HepG2 (cell line): ENCODE measurements around the gene APCDD1L. TPM values are rescaled to one million over a fixed set of nuclear protein-coding genes. Genes with fewer than 3 reads are reported as not detected.

Experiments used
- ATAC-seq: fragments of 200-7000 bp; cut with Tn5 transposase; 3 replicates; pipeline ENCODE4 v1.9.1; 2020; ENCODE audit warnings: mild to moderate bottlenecking, moderate library complexity
- BruUV-seq: library from RNA; stranded (reverse); fragments of 400-500 nt; replicated peaks from 2 replicates; lab custom pipeline; 2021; lab: Mats Ljungman, UMichigan
- CTCF ChIA-PET: fragments of 300-600 bp; formaldehyde crosslinking; extraction: SDS; loops from one replicate; lab custom pipeline; 2021; ENCODE audit warnings: low total read pairs, inconsistent platforms, low intra/inter-chr PET ratio; lab: Yijun Ruan, JAX
- POLR2A ChIA-PET: fragments of 350-600 bp; sonication (Branson Sonifier 250); formaldehyde crosslinking; loops from one replicate; lab custom pipeline; 2020; ENCODE audit warnings: antibody characterized with exemption, inconsistent platforms; lab: Yijun Ruan, JAX
- DNase-seq: peaks from one replicate; pipeline ENCODE4 v3.0.0-alpha.2; 2015; ENCODE audit warnings: low spot score
- FAIRE-seq: peaks from 3 replicates; lab custom pipeline; 2011; peaks lifted over from hg19 to GRCh38; lab: Jason Lieb, UNC
- H2AFZ ChIP-seq: one replicate; pipeline ENCODE4 v1.6.1; 2011; ENCODE audit warnings: low read length, inconsistent platforms
- H3K27ac ChIP-seq: fragments of 300-600 bp; 3 replicates; pipeline ENCODE4 v1.8.0; 2011; ENCODE audit warnings: mixed run types, mild to moderate bottlenecking, mixed read lengths, low read length, inconsistent platforms; ENCODE audit not compliant: insufficient read depth; ENCODE audit errors: extremely low read length
- H3K27me3 ChIP-seq, 2 experiments: fragments of 200-600 bp in 1 of 2; 2 replicates in 1 of 2; 3 replicates in 1 of 2; pipeline versions ENCODE4 v1.6.0 to v1.8.0; 2011; ENCODE audit warnings: low read length in 2 of 2, mild to moderate bottlenecking in 2 of 2, moderate library complexity in 2 of 2, inconsistent platforms in 1 of 2; ENCODE audit not compliant: insufficient read depth in 2 of 2, control insufficient read depth in 1 of 2
- H3K36me3 ChIP-seq, 2 experiments: fragments of 200-600 bp in 1 of 2; replicated peaks in 1 of 2; 2 replicates in 1 of 2; 3 replicates in 1 of 2; pipeline versions ENCODE4 v1.5.1 to v1.8.0; 2011; ENCODE audit warnings: low read length in 2 of 2, inconsistent platforms in 1 of 2; ENCODE audit not compliant: insufficient read depth in 2 of 2, control insufficient read depth in 1 of 2
- H3K4me1 ChIP-seq: 2 replicates; pipeline ENCODE4 v1.5.1; 2012; ENCODE audit warnings: low read length, inconsistent platforms; ENCODE audit not compliant: insufficient read depth
- H3K4me2 ChIP-seq: 2 replicates; pipeline ENCODE4 v1.6.0; 2011; ENCODE audit warnings: low read depth, low read length, inconsistent platforms
- H3K4me3 ChIP-seq, 3 experiments: fragments of 200-600 bp in 1 of 3; sonication (generic), shearing (Covaris generic) in 1 of 3; replicated peaks in 1 of 3; 2 replicates each; pipeline ENCODE4 v1.5.1; 2011 to 2016; ENCODE audit warnings: low read length in 3 of 3, inconsistent platforms in 2 of 3, low read depth in 2 of 3, mild to moderate bottlenecking in 2 of 3, control low read depth in 1 of 3, mixed read lengths in 1 of 3; ENCODE audit not compliant: insufficient read depth in 1 of 3
- H3K79me2 ChIP-seq: one replicate; pipeline ENCODE4 v1.6.1; 2011; ENCODE audit warnings: low read length, inconsistent platforms; ENCODE audit not compliant: insufficient read depth
- H3K9ac ChIP-seq: 2 replicates; pipeline ENCODE4 v1.6.0; 2011; ENCODE audit warnings: mild to moderate bottlenecking, low read depth, low read length, inconsistent platforms; ENCODE audit not compliant: insufficient read depth
- H3K9me3 ChIP-seq: 2 replicates; pipeline ENCODE4 v1.5.1; 2012; ENCODE audit warnings: mild to moderate bottlenecking, low read length
- H4K20me1 ChIP-seq: 2 replicates; pipeline ENCODE4 v1.6.0; 2011; ENCODE audit warnings: inconsistent platforms, mild to moderate bottlenecking, low read length, moderate library complexity; ENCODE audit not compliant: insufficient read depth
- SNAI1 ChIP-seq: sonication (generic); formaldehyde crosslinking; IDR thresholded peaks from 2 replicates; pipeline ENCODE4 v1.5.0; 2020; ENCODE audit warnings: mild to moderate bottlenecking, missing genetic modification reagents, borderline replicate concordance
- TEAD2 ChIP-seq: sonication (generic); formaldehyde crosslinking; IDR thresholded peaks from 2 replicates; pipeline ENCODE4 v1.9.0; 2021; ENCODE audit warnings: missing genetic modification reagents
- ZBTB7A ChIP-seq: sonication (generic); formaldehyde crosslinking; IDR thresholded peaks from 2 replicates; pipeline ENCODE4 v1.8.0; 2022; ENCODE audit warnings: mild to moderate bottlenecking, missing genetic modification reagents
- ZSCAN31 ChIP-seq: sonication (generic); formaldehyde crosslinking; IDR thresholded peaks from 2 replicates; pipeline ENCODE4 v1.5.0; 2020; ENCODE audit warnings: low read depth, mild to moderate bottlenecking, missing genetic modification reagents
- WGBS: methylation state at CpG from one replicate; pipeline ENCODE4 v1.1.6; 2017; ENCODE audit warnings: low lambda C conversion rate; 5-methylcytosine and 5-hydroxymethylcytosine counted together
- in situ Hi-C: cut with HindIII; loops from 2 replicates; pipeline ENCODE4 v1.10.0; 2017; ENCODE audit warnings: low pct_unique_long_range_greater_than_20kb; ENCODE audit not compliant: extremely low pct_ligation_motif_present
- intact Hi-C: fragments of 100-400 bp; cut with micrococcal nuclease; formaldehyde crosslinking; loops from one replicate; pipeline ENCODE4 v1.10.0; 2022; ENCODE audit not compliant: unreplicated experiment
- polyA plus RNA-seq, 8 experiments: library from polyadenylated mRNA; depleted of rRNA in 3 of 8; stranded (reverse) in 7 of 8; unstranded in 1 of 8; fragments of >200 nt; fragmentation: Illumina TruSeq in 4 of 8; extraction: Trizol in 4 of 8; gene quantifications; 2 replicates each; pipeline versions ENCODE4 v1.2.1 to v1.2.3, GENCODE V29; 2011 to 2016; ENCODE audit warnings: low read depth in 4 of 8, missing spikeins in 1 of 8, mixed read lengths in 1 of 8; ENCODE audit not compliant: insufficient read depth in 1 of 8
- total RNA-seq, 5 experiments: library from RNA; depleted of rRNA; stranded (reverse); fragments of >200 nt; fragmentation: Illumina TruSeq; extraction: Trizol; gene quantifications; 2 replicates each; pipeline ENCODE4 v1.2.3, GENCODE V29; 2016; ENCODE audit warnings: low read depth in 1 of 5
- TF ChIP-seq, protein P1 (sequence below): sonication (generic); formaldehyde crosslinking; IDR thresholded peaks from 2 replicates; pipeline ENCODE4 v1.4.0; 2020; ENCODE audit warnings: missing genetic modification reagents

The APCDD1L gene
- total and polyA plus RNA-seq, 2 of the 13 experiments (the other 11 are each of a cell fraction or from before 2014, with no cell fraction given): not detected

DNA sequence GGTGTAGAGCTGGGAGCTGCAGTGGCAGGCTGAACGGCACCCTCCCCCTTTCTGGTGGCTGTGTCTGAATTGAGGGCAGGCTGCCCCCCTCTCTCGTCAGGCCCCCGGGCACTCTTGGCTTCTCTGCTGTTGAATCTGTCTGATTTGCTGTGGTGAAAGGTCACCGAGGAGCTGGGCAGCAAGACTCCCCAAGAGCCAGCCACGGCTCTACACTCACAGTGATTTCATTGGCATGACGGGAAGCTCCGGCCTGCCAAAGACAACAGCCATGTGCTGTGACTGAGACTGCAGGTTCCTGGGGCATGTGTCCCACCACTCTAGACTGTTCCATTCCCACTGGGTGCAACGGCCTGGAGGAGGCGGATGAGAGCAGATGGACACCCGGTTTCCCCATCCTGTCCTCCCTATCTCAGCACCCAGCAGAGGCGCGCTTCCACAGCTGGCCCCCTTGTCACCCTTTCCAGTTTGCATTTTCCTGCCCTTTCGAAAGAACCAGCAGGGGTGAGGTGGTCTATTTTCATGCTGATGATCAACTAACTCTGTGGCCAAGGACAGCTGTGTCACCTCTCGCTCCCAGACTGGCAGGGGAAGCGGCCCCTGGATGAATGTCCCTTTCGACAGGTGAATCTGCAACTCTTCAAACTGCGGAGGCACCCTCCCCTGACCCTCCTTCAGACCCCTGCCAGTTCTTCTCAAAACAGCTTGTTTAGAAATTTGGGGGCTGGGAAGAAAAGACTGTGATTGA is 2.2 kb downstream of the APCDD1L start:
- H3K9ac ChIP-seq: no peak overlapping the region
- no peaks in the 10 kb centered on the region for H3K4me1 ChIP-seq
- ATAC-seq (no peak), FAIRE-seq (no peak), DNase-seq (no peak)
- H3K4me3 ChIP-seq: no peak overlapping the region
- peaks cover 11 to 88% of the 10 kb centered on the region in 2 experiments; a peak in 4 of 5 replicates for H3K27me3 ChIP-seq
- H3K36me3 ChIP-seq: no peaks in the 10 kb centered on the region
- no peaks in the 10 kb centered on the region for H3K9me3 ChIP-seq
- ChIA-PET POLR2A (no interaction called here), CTCF (no interaction called here)
- 39% methylated on average over 16 of the region's 17 CpGs for WGBS
- intact Hi-C loops (no loop called here), in situ Hi-C loops (no loop called here)
- no peak overlapping the region for H2AFZ ChIP-seq
- H3K27ac ChIP-seq: no peak overlapping the region
- TF ChIP-seq ZBTB7A (CRISPR knock-in tag): no peak
- TF ChIP-seq, protein P1, sequence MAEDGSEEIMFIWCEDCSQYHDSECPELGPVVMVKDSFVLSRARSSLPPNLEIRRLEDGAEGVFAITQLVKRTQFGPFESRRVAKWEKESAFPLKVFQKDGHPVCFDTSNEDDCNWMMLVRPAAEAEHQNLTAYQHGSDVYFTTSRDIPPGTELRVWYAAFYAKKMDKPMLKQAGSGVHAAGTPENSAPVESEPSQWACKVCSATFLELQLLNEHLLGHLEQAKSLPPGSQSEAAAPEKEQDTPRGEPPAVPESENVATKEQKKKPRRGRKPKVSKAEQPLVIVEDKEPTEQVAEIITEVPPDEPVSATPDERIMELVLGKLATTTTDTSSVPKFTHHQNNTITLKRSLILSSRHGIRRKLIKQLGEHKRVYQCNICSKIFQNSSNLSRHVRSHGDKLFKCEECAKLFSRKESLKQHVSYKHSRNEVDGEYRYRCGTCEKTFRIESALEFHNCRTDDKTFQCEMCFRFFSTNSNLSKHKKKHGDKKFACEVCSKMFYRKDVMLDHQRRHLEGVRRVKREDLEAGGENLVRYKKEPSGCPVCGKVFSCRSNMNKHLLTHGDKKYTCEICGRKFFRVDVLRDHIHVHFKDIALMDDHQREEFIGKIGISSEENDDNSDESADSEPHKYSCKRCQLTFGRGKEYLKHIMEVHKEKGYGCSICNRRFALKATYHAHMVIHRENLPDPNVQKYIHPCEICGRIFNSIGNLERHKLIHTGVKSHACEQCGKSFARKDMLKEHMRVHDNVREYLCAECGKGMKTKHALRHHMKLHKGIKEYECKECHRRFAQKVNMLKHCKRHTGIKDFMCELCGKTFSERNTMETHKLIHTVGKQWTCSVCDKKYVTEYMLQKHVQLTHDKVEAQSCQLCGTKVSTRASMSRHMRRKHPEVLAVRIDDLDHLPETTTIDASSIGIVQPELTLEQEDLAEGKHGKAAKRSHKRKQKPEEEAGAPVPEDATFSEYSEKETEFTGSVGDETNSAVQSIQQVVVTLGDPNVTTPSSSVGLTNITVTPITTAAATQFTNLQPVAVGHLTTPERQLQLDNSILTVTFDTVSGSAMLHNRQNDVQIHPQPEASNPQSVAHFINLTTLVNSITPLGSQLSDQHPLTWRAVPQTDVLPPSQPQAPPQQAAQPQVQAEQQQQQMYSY (CRISPR knock-in tag): no peak
- no peak for TF ChIP-seq ZSCAN31 (CRISPR knock-in tag)
- TF ChIP-seq TEAD2: no peak
- TF ChIP-seq SNAI1 (CRISPR knock-in tag): no peak
- H3K79me2 ChIP-seq: no peaks in the 10 kb centered on the region
- no TSS peak for BruUV-seq
- H4K20me1 ChIP-seq: no peaks in the 10 kb centered on the region; the same call in 1 of the 2 replicates
- H3K4me2 ChIP-seq: no peak overlapping the region
